HEK293T (cell line): Measurements from ENCODE around the gene CCDC88C.
"Not testable (repeated sequence)": the region's sequence is repeated elsewhere in the genome, so short reads cannot be mapped to it uniquely, and the experiment has no call there.

Experiments used
- CTCF ChIA-PET: fragments of 350-600 bp; formaldehyde crosslinking; extraction: SDS; loops from one replicate; lab custom pipeline; 2021; ENCODE audit warnings: antibody characterized with exemption, inconsistent platforms; lab: Yijun Ruan, JAX
- POLR2A ChIA-PET: fragments of 350-600 bp; formaldehyde crosslinking; extraction: SDS; loops from one replicate; lab custom pipeline; 2020; ENCODE audit warnings: antibody characterized with exemption, inconsistent platforms; lab: Yijun Ruan, JAX
- DNase-seq: peaks from one replicate; pipeline ENCODE4 v3.0.0; 2012; ENCODE audit warnings: mixed read lengths; ENCODE audit errors: extremely low spot score
- ARNT ChIP-seq: fragments of 450-650 bp; IDR thresholded peaks from 2 replicates; pipeline ENCODE4 v1.6.1; 2017; ENCODE audit warnings: mild to moderate bottlenecking
- BHLHE40 ChIP-seq: fragments of 450-650 bp; IDR thresholded peaks from 2 replicates; pipeline ENCODE4 v1.6.1; 2016; ENCODE audit warnings: mild to moderate bottlenecking, moderate library complexity, borderline replicate concordance
- CTBP1 ChIP-seq: fragments of 450-650 bp; IDR thresholded peaks from 2 replicates; pipeline ENCODE4 v1.6.1; 2016; ENCODE audit warnings: borderline replicate concordance
- ELF4 ChIP-seq: fragments of 450-650 bp; IDR thresholded peaks from 2 replicates; pipeline ENCODE4 v1.6.1; 2017; ENCODE audit warnings: antibody characterized with exemption
- FOXA1 ChIP-seq: fragments of 450-650 bp; IDR thresholded peaks from 2 replicates; pipeline ENCODE4 v1.6.1; 2016; ENCODE audit warnings: mild to moderate bottlenecking
- FOXK2 ChIP-seq: fragments of 450-650 bp; IDR thresholded peaks from 2 replicates; pipeline ENCODE4 v1.6.1; 2016; ENCODE audit warnings: mild to moderate bottlenecking
- FOXM1 ChIP-seq: fragments of 450-650 bp; IDR thresholded peaks from 2 replicates; pipeline ENCODE4 v1.6.1; 2017; ENCODE audit warnings: mild to moderate bottlenecking, borderline replicate concordance
- HDGF ChIP-seq: fragments of 450-650 bp; IDR thresholded peaks from 2 replicates; pipeline ENCODE4 v1.6.1; 2017; ENCODE audit warnings: antibody characterized with exemption, borderline replicate concordance
- L3MBTL2 ChIP-seq: fragments of 450-650 bp; conservative IDR thresholded peaks from 2 replicates; pipeline ENCODE4 v1.6.1; 2016; ENCODE audit warnings: mild to moderate bottlenecking
- LEF1 ChIP-seq: fragments of 450-650 bp; IDR thresholded peaks from 2 replicates; pipeline ENCODE4 v1.6.1; 2017; ENCODE audit warnings: mild to moderate bottlenecking, borderline replicate concordance
- NFRKB ChIP-seq: fragments of 450-650 bp; IDR thresholded peaks from 2 replicates; pipeline ENCODE4 v1.6.1; 2016; ENCODE audit warnings: mild to moderate bottlenecking, moderate library complexity
- PKNOX1 ChIP-seq: fragments of 450-650 bp; IDR thresholded peaks from 2 replicates; pipeline ENCODE4 v1.6.1; 2016
- SP1 ChIP-seq: fragments of 450-650 bp; IDR thresholded peaks from 2 replicates; pipeline ENCODE4 v1.6.1; 2017
- SUZ12 ChIP-seq: fragments of 450-650 bp; IDR thresholded peaks from 2 replicates; pipeline ENCODE4 v1.6.1; 2016; ENCODE audit warnings: mild to moderate bottlenecking
- TARDBP ChIP-seq: fragments of 450-650 bp; IDR thresholded peaks from 2 replicates; pipeline ENCODE4 v1.6.1; 2016
- ZNF384 ChIP-seq: fragments of 450-650 bp; IDR thresholded peaks from 2 replicates; pipeline ENCODE4 v1.6.1; 2016

The CCDC88C gene

GRCh38 chr14:91414475-91414833 lies 3.2 kb downstream of the CCDC88C start:
- POLR2A ChIA-PET, result interaction anchor here (1.0 to 1.4 kb wide), 2 partner anchors 11 to 90 kb away, joined by 4 read pairs; no protein-coding TSS in a partner anchor
- DNase-seq, result no peak
- TF ChIP-seq NFRKB (no peak), CTBP1 (no peak), BHLHE40 (no peak), FOXM1 (no peak), FOXK2 (no peak), TARDBP (no peak), PKNOX1 (no peak), ARNT (no peak), SP1 (no peak), SUZ12 (no peak), LEF1 (no peak), ELF4 (no peak), L3MBTL2 (no peak)
- CTCF ChIA-PET, result interaction anchor here (0.6 to 2.4 kb wide), 2 partner anchors 16 to 59 kb away, joined by 3 to 10 read pairs; no protein-coding TSS in a partner anchor

- ChIA-PET CTCF (interaction anchor here (0.6 to 1.3 kb wide), 2 partner anchors 15 to 56 kb away, joined by 3 read pairs; no protein-coding TSS in a partner anchor), POLR2A (interaction anchor here (1.4 kb wide), 1 partner anchor 10 kb away, joined by 4 read pairs; no protein-coding TSS in a partner anchor)
- no peak for TF ChIP-seq BHLHE40
- no peak for TF ChIP-seq ELF4
- TF ChIP-seq FOXK2, result no peak
- TF ChIP-seq SUZ12, result no peak
- TF ChIP-seq CTBP1, result no peak
- no peak for TF ChIP-seq TARDBP
- TF ChIP-seq ZNF384, result no peak
- no peak for DNase-seq
Measured at GRCh38 chr14:91413547-91414474, 3.8 kb downstream of the CCDC88C start.

- POLR2A ChIA-PET, result no interaction called here
- TF ChIP-seq L3MBTL2 (no peak), ARNT (no peak), ZNF384 (no peak), TARDBP (no peak), NFRKB (no peak), CTBP1 (no peak), SUZ12 (no peak), LEF1 (no peak), FOXK2 (no peak), FOXA1 (no peak), PKNOX1 (no peak), HDGF (no peak), ELF4 (no peak), SP1 (no peak), FOXM1 (no peak), BHLHE40 (no peak)
- no peak for DNase-seq
- CTCF ChIA-PET, result interaction anchor here (1.3 kb wide), 1 partner anchor 55 kb away, joined by 3 read pairs; no protein-coding TSS in a partner anchor
Measured at GRCh38 chr14:91412939-91413338, 4.7 kb downstream of the CCDC88C start.

GRCh38 chr14:91410771-91411536 lies 6.7 kb downstream of the CCDC88C start:
- POLR2A ChIA-PET, result no interaction called here
- DNase-seq, result no peak
- CTCF ChIA-PET, result interaction anchor here (0.6 kb wide), 1 partner anchor 919 kb away, joined by 3 read pairs; no protein-coding TSS in a partner anchor
- TF ChIP-seq SP1 (no peak), SUZ12 (no peak), TARDBP (no peak), CTBP1 (no peak), ARNT (no peak), PKNOX1 (no peak), FOXM1 (no peak)

GRCh38 chr14:91409928-91410718 lies 7.5 kb downstream of the CCDC88C start:
- ChIA-PET CTCF (no interaction called here), POLR2A (no interaction called here)
- TF ChIP-seq SUZ12, result no peak
- TF ChIP-seq BHLHE40, result no peak
- no peak for TF ChIP-seq CTBP1
- TF ChIP-seq ARNT, result no peak
- TF ChIP-seq FOXK2, result no peak
- TF ChIP-seq TARDBP, result no peak
- TF ChIP-seq FOXA1, result no peak
- no peak for TF ChIP-seq PKNOX1
- no peak for TF ChIP-seq L3MBTL2
- TF ChIP-seq ZNF384, result no peak
- no peak for TF ChIP-seq LEF1
- no peak for TF ChIP-seq SP1
- TF ChIP-seq FOXM1, result no peak
- TF ChIP-seq NFRKB, result no peak
- TF ChIP-seq HDGF, result no peak
- no peak for TF ChIP-seq ELF4
- DNase-seq, result no peak

- POLR2A ChIA-PET, result interaction anchor here (1.0 kb wide), 1 partner anchor 9 kb away, joined by 3 read pairs; no protein-coding TSS in a partner anchor
- CTCF ChIA-PET, DNase-seq: not testable (repeated sequence)
Measured at GRCh38 chr14:91409240-91409639, 8.4 kb downstream of the CCDC88C start.
